HepG2 (cell line): ENCODE measurements around the gene NARS2. TPM values are rescaled to one million over a fixed set of nuclear protein-coding genes. Genes with fewer than 3 reads are reported as not detected.
A peak's percentile ranks its signal among the peaks of the same experiment; 100 is the strongest.

Experiments used
- ELF3 ChIP-seq: IDR thresholded peaks from 2 replicates; pipeline ENCODE4 v1.6.1; 2016; ENCODE audit warnings: missing genetic modification reagents, missing compliant biosample characterization
- HHEX ChIP-seq: IDR thresholded peaks from 2 replicates; pipeline ENCODE4 v1.6.1; 2016; ENCODE audit warnings: control low read depth
- IKZF1 ChIP-seq: fragments of 450-650 bp; IDR thresholded peaks from 2 replicates; pipeline ENCODE4 v1.7.1; 2016
- KLF6 ChIP-seq: IDR thresholded peaks from 2 replicates; pipeline ENCODE4 v1.8.0; 2016; ENCODE audit warnings: missing biosample characterization, missing genetic modification reagents
- MEF2D ChIP-seq: sonication (generic); formaldehyde crosslinking; IDR thresholded peaks from 2 replicates; pipeline ENCODE4 v1.5.1; 2020; ENCODE audit warnings: mild to moderate bottlenecking, missing genetic modification reagents
- MTERF4 ChIP-seq: sonication (generic); formaldehyde crosslinking; IDR thresholded peaks from 2 replicates; pipeline ENCODE4 v1.8.0; 2023; ENCODE audit warnings: mild to moderate bottlenecking, missing genetic modification reagents
- RAD51 ChIP-seq: fragments of 450-650 bp; IDR thresholded peaks from 2 replicates; pipeline ENCODE4 v1.6.1; 2016; ENCODE audit warnings: borderline replicate concordance
- RFX5 ChIP-seq: IDR thresholded peaks from 2 replicates; pipeline ENCODE4 v1.6.1; 2011; ENCODE audit warnings: low read depth, low read length, improper control_type of control experiment
- RFXAP ChIP-seq: sonication (generic); formaldehyde crosslinking; IDR thresholded peaks from 2 replicates; pipeline ENCODE4 v1.4.0; 2020; ENCODE audit warnings: missing genetic modification reagents, borderline replicate concordance
- RNF2 ChIP-seq: fragments of 450-650 bp; conservative IDR thresholded peaks from 2 replicates; pipeline ENCODE4 v1.6.1; 2016; ENCODE audit warnings: low read depth
- SETDB1 ChIP-seq: sonication (generic); formaldehyde crosslinking; IDR thresholded peaks from 2 replicates; pipeline ENCODE4 v1.5.1; 2020; ENCODE audit warnings: missing genetic modification reagents, mild to moderate bottlenecking, borderline replicate concordance
- SMAD9 ChIP-seq: sonication (generic); formaldehyde crosslinking; IDR thresholded peaks from 2 replicates; pipeline ENCODE4 v1.5.1; 2020; ENCODE audit warnings: mild to moderate bottlenecking, missing genetic modification reagents
- SNAI1 ChIP-seq: sonication (generic); formaldehyde crosslinking; IDR thresholded peaks from 2 replicates; pipeline ENCODE4 v1.5.0; 2020; ENCODE audit warnings: mild to moderate bottlenecking, missing genetic modification reagents, borderline replicate concordance
- TAF15 ChIP-seq: fragments of 200-400 bp; formaldehyde crosslinking; IDR thresholded peaks from one replicate; pipeline ENCODE4 v1.6.1; 2018; ENCODE audit warnings: mild to moderate bottlenecking, low read depth, low read length; ENCODE audit not compliant: poor library complexity, severe bottlenecking
- TBX2 ChIP-seq: sonication (generic); formaldehyde crosslinking; IDR thresholded peaks from 2 replicates; pipeline ENCODE4 v1.5.0; 2020; ENCODE audit warnings: missing genetic modification reagents, mild to moderate bottlenecking, borderline replicate concordance
- ZBTB1 ChIP-seq: sonication (generic); formaldehyde crosslinking; IDR thresholded peaks from 2 replicates; pipeline ENCODE4 v1.4.0; 2020; ENCODE audit warnings: missing genetic modification reagents, borderline replicate concordance
- ZFAT ChIP-seq: sonication (generic); formaldehyde crosslinking; conservative IDR thresholded peaks from 2 replicates; pipeline ENCODE4 v1.8.1; 2023; ENCODE audit warnings: missing genetic modification reagents, inconsistent platforms
- ZNF20 ChIP-seq: sonication (generic); formaldehyde crosslinking; IDR thresholded peaks from 2 replicates; pipeline ENCODE4 v1.4.0; 2020; ENCODE audit warnings: mild to moderate bottlenecking, moderate library complexity, missing genetic modification reagents
- ZNF350 ChIP-seq: sonication (generic); formaldehyde crosslinking; IDR thresholded peaks from 2 replicates; pipeline ENCODE4 v1.4.0; 2020; ENCODE audit warnings: mild to moderate bottlenecking, low read depth, missing genetic modification reagents, borderline replicate concordance
- ZNF550 ChIP-seq: sonication (generic); formaldehyde crosslinking; IDR thresholded peaks from 2 replicates; pipeline ENCODE4 v1.4.0; 2020; ENCODE audit warnings: mild to moderate bottlenecking, missing genetic modification reagents, borderline replicate concordance
- ZNF567 ChIP-seq: sonication (generic); formaldehyde crosslinking; IDR thresholded peaks from 2 replicates; pipeline ENCODE4 v1.8.1; 2023; ENCODE audit warnings: mild to moderate bottlenecking, missing genetic modification reagents, borderline replicate concordance
- ZNF766 ChIP-seq: sonication (generic); formaldehyde crosslinking; IDR thresholded peaks from 2 replicates; pipeline ENCODE4 v1.5.0; 2020; ENCODE audit warnings: missing genetic modification reagents, borderline replicate concordance
- ZSCAN20 ChIP-seq: sonication (generic); formaldehyde crosslinking; IDR thresholded peaks from 2 replicates; pipeline ENCODE4 v1.4.0; 2020; ENCODE audit warnings: missing genetic modification reagents, mild to moderate bottlenecking, borderline replicate concordance
- polyA plus RNA-seq, 8 experiments: library from polyadenylated mRNA; depleted of rRNA in 3 of 8; stranded (reverse) in 7 of 8; unstranded in 1 of 8; fragments of >200 nt; fragmentation: Illumina TruSeq in 4 of 8; extraction: Trizol in 4 of 8; gene quantifications; 2 replicates each; pipeline versions ENCODE4 v1.2.1 to v1.2.3, GENCODE V29; 2011 to 2016; ENCODE audit warnings: low read depth in 4 of 8, missing spikeins in 1 of 8, mixed read lengths in 1 of 8; ENCODE audit not compliant: insufficient read depth in 1 of 8
- total RNA-seq, 5 experiments: library from RNA; depleted of rRNA; stranded (reverse); fragments of >200 nt; fragmentation: Illumina TruSeq; extraction: Trizol; gene quantifications; 2 replicates each; pipeline ENCODE4 v1.2.3, GENCODE V29; 2016; ENCODE audit warnings: low read depth in 1 of 5
- TF ChIP-seq, protein P1 (sequence below): sonication (generic); formaldehyde crosslinking; IDR thresholded peaks from 2 replicates; pipeline ENCODE4 v1.4.0; 2020; ENCODE audit warnings: mild to moderate bottlenecking, missing genetic modification reagents, borderline replicate concordance

Gene NARS2
- total and polyA plus RNA-seq, 2 of the 13 experiments (the other 11 are each of a cell fraction or from before 2014, with no cell fraction given) = 45.9 to 65.0 TPM

DNA sequence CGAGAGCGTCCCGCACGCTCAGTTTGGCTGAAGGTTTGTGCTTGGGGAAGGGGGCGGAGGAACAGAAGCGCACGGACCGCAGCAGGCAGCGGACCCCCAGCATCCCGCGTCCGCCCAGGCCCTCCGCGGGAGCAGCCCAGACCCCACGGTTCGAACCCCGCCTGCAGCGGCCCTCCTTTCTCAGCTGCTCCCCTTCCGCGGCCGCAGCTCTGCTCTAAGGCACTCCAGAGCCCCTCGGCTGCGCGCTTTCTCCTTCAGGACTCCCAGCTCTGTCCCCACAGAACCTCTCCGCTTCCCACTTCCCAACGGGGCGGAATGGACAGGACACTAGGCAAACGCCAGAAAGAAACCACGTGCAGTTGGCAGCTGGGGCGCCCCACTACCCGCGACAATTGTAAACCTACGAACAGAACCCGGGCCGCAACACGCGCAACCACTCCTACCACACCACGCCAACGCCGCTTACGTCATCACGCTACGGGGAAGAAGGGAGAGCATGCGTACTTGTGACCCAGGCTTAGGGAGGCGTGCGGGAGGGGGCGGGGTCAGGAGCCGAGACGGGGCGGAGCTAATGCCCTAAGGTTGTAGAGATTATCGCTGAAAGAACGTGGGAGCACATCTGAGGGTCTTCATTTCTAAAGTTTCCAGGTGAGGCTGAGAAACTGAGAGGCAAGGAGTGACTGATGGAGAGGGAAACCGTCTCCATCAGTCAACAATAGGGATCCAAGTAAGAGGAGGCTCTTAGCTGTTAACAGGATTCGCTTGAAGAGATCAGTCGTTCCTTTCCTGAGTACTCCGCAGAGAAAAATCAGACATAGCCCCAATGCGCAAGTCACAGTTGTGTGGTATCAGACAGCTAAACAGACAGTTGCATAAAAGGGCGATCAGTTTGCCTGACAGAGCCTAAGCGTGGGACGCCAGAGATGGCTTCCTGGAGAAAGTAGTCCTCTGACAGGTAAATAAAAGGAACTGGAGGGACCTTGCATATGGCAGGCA is at the start of gene NARS2 (continued):
- TF ChIP-seq SNAI1 (CRISPR knock-in tag) (peak; percentile 87; the same call in 1 of the 2 replicates), RFX5 (peak; percentile 35; the same call in 1 of the 2 replicates), ELF3 (CRISPR knock-in tag) (0 out of 2 replicates have a peak, but pooled peaks have one; percentile 6), MEF2D (CRISPR knock-in tag) (peak; percentile 35; the same call in 1 of the 2 replicates), ZSCAN20 (CRISPR knock-in tag) (0 out of 2 replicates have a peak, but pooled peaks have one; percentile 17), TBX2 (CRISPR knock-in tag) (peak; percentile 80), RNF2 (no peak), SMAD9 (CRISPR knock-in tag) (0 out of 2 replicates have a peak, but pooled peaks have one; percentile 71), RAD51 (no peak), ZNF550 (CRISPR knock-in tag) (0 out of 2 replicates have a peak, but pooled peaks have one; percentile 29), TAF15 (peak; percentile 76), ZBTB1 (no peak), ZNF20 (CRISPR knock-in tag) (no peak), IKZF1 (no peak), ZNF567 (peak; percentile 77; the same call in 1 of the 2 replicates), MTERF4 (CRISPR knock-in tag) (peak; percentile 81; the same call in 1 of the 2 replicates), HHEX (no peak), ZNF350 (peak; percentile 75), ZNF766 (0 out of 2 replicates have a peak, but pooled peaks have one; percentile 32), ZFAT (CRISPR knock-in tag) (no peak), KLF6 (CRISPR knock-in tag) (peak; percentile 37), RFXAP (CRISPR knock-in tag) (no peak; the same call in 1 of the 2 replicates), SETDB1 (CRISPR knock-in tag) (0 out of 2 replicates have a peak, but pooled peaks have one; percentile 13)
- TF ChIP-seq, protein P1, sequence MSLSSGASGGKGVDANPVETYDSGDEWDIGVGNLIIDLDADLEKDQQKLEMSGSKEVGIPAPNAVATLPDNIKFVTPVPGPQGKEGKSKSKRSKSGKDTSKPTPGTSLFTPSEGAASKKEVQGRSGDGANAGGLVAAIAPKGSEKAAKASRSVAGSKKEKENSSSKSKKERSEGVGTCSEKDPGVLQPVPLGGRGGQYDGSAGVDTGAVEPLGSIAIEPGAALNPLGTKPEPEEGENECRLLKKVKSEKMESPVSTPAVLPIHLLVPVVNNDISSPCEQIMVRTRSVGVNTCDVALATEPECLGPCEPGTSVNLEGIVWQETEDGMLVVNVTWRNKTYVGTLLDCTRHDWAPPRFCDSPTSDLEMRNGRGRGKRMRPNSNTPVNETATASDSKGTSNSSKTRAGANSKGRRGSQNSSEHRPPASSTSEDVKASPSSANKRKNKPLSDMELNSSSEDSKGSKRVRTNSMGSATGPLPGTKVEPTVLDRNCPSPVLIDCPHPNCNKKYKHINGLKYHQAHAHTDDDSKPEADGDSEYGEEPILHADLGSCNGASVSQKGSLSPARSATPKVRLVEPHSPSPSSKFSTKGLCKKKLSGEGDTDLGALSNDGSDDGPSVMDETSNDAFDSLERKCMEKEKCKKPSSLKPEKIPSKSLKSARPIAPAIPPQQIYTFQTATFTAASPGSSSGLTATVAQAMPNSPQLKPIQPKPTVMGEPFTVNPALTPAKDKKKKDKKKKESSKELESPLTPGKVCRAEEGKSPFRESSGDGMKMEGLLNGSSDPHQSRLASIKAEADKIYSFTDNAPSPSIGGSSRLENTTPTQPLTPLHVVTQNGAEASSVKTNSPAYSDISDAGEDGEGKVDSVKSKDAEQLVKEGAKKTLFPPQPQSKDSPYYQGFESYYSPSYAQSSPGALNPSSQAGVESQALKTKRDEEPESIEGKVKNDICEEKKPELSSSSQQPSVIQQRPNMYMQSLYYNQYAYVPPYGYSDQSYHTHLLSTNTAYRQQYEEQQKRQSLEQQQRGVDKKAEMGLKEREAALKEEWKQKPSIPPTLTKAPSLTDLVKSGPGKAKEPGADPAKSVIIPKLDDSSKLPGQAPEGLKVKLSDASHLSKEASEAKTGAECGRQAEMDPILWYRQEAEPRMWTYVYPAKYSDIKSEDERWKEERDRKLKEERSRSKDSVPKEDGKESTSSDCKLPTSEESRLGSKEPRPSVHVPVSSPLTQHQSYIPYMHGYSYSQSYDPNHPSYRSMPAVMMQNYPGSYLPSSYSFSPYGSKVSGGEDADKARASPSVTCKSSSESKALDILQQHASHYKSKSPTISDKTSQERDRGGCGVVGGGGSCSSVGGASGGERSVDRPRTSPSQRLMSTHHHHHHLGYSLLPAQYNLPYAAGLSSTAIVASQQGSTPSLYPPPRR (CRISPR knock-in tag) = 0 out of 2 replicates have a peak, but pooled peaks have one; percentile 40
